ENCODE results near the gene CEP85. TPM values are rescaled to one million over a fixed set of nuclear protein-coding genes. Genes with fewer than 3 reads are reported as not detected.

CEP85 gene, protein sequence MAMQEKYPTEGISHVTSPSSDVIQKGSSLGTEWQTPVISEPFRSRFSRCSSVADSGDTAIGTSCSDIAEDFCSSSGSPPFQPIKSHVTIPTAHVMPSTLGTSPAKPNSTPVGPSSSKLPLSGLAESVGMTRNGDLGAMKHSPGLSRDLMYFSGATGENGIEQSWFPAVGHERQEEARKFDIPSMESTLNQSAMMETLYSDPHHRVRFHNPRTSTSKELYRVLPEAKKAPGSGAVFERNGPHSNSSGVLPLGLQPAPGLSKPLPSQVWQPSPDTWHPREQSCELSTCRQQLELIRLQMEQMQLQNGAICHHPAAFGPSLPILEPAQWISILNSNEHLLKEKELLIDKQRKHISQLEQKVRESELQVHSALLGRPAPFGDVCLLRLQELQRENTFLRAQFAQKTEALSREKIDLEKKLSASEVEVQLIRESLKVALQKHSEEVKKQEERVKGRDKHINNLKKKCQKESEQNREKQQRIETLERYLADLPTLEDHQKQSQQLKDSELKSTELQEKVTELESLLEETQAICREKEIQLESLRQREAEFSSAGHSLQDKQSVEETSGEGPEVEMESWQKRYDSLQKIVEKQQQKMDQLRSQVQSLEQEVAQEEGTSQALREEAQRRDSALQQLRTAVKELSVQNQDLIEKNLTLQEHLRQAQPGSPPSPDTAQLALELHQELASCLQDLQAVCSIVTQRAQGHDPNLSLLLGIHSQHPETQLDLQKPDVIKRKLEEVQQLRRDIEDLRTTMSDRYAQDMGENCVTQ
- 16.7 and 19.1 TPM in 2 replicates for total RNA-seq (2014; rRNA removed; shearing (Covaris generic))

DNA sequence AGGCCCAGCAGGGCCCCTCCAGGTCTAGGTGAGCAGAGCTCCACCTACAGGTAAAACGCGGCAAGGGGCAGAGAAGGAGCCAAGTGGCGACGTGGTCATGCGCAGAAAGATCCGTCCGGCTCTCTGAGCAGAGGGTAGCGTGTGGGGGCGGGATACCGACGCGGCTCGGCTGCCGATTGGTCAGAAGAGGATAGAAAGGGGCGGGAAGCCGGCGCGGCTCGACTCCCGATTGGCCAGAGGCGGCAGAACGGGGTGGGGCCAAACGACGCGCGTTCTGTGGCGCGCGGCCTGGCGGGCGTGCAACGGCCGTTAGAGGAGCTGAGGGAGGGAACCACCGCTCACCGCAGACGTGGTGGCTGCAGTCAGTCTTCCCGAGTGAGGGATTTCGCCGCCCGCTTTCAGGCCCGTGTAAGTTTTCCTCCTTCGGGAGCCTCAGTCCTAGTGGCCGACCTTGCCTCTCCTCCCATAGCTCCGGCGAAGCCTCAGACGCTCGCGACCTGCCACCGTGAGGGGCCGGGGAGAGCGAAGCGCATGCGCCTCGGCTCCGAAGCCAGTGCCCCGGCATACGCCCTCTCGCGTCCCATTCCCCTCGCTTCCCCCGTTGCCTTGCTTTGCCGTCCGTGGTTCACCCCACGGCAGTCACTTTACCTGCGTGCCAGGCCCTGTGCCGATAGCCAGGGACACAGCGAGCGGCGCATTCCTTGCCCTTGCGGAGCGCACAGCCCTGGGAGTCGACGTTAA is at the start of gene CEP85:
CEP85 (plus strand) TSS at position 298 of the 741 bp plus-strand sequence. CDS start 5,584 bp downstream, outside the sequence.
- in situ Hi-C loops (cut with HindIII; ENCODE audit: low sequenced_read_pairs) = no loop called here
- DNase-seq (ENCODE audit: low spot score) = peak; percentile 99

DNA sequence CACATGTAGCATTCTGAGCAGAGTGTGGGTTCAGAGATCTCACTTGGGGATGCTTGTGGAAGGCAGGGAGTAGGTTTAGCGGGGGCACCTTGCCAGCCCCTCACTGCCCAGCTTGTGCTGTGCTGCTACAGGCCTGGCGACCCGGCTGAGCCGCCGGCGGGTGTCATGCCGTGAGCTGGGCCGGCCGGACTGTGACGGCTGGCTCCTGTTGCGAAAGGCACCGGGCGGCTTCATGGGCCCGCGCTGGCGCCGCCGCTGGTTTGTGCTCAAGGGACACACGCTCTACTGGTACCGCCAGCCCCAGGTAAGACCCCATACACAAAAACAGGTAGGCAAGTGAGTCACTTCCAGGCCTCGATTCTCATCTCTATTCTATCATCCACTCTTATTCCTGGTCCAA is 49.1 kb upstream of the CEP85 start:
- in situ Hi-C loops (cut with HindIII; ENCODE audit: low sequenced_read_pairs) = no loop called here
- no peak for DNase-seq (ENCODE audit: low spot score)

DNA sequence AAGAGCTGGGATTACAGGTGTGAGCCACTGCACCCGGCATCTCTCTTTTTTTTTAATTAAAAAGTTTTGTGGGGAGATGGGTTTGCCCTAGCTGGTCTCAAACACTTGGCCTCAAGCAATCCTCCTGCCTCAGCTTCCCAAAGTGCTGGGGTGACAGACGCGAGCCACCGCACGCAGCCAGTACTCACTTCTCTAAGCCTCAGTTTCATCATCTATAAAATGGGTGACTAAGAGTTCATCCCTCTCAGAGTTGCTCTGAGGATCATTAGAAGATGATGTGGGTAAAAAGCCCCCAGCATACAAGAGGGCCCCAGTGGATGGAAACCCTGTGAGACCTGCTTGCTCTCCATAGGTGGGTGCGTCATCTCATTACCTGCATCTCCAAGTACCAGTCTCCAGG is 46.1 kb upstream of the CEP85 start:
- DNase-seq (ENCODE audit: low spot score) = no peak
- in situ Hi-C loops (cut with HindIII; ENCODE audit: low sequenced_read_pairs) = no loop called here

DNA sequence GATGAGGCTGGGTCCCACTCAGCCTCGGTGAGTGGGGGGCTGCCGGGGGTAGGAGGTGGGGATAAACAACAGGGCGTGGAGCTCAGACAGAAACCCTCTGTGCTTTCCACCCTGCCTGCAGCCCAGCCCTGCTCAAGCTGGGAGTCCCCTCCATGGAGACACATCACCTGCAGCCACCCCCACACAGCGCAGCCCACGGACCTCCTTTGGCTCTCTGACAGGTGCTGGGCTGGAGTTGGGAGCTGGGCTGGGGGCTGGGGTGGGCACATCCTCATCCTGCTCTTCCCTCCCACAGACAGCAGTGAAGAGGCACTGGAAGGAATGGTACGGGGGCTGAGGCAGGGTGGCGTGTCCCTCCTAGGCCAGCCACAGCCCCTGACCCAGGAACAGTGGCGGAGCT is 45.5 kb upstream of the CEP85 start:
- in situ Hi-C loops (cut with HindIII; ENCODE audit: low sequenced_read_pairs) = no loop called here
- no peak for DNase-seq (ENCODE audit: low spot score)

DNA sequence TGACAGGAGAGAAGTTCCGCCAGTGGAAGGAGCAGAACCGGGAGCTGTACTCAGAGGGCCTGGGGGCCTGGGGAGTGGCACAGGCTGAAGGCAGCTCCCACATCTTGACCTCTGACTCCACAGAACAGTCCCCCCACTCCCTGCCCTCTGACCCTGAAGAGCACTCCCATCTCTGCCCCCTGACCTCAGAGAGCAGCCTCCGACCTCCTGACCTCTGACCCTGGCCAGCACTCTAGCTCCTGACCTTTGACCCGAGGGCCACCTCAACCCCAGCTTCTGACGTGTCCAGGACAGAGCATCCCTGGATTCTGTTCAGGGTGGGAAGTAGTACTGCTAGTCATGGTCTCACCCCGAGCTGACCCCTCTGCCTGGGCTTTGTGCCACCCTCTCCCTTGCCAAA is 44.7 kb upstream of the CEP85 start:
- DNase-seq (ENCODE audit: low spot score) = no peak
- in situ Hi-C loops (cut with HindIII; ENCODE audit: low sequenced_read_pairs) = no loop called here

DNA sequence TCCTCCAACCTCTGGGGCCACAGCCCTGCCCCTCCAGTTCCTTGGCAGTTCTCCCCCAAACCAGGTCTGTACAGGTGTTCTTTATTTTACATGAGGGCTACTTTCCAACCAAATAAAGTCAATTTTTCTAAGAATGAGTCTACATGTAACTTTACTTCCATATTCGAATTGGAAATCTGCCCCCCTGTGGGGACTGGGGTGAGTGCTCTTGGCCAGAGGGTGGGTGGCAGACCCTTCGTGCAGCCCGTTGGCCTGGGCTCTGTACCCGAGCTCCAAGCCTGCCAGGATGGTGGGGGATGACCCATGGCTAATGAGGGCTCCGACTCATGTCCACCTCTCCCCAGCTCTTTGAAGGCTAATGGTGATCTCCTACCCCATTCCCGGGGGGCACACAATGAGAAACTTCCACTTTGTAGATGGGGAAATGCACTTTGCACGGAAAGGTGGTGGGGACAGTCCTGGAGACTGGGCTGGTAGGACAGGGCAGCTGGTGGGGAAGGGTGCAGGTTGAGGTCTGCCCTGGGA is 44.2 kb upstream of the CEP85 start:
- DNase-seq (ENCODE audit: low spot score) = no peak
- in situ Hi-C loops (cut with HindIII; ENCODE audit: low sequenced_read_pairs) = no loop called here

DNA sequence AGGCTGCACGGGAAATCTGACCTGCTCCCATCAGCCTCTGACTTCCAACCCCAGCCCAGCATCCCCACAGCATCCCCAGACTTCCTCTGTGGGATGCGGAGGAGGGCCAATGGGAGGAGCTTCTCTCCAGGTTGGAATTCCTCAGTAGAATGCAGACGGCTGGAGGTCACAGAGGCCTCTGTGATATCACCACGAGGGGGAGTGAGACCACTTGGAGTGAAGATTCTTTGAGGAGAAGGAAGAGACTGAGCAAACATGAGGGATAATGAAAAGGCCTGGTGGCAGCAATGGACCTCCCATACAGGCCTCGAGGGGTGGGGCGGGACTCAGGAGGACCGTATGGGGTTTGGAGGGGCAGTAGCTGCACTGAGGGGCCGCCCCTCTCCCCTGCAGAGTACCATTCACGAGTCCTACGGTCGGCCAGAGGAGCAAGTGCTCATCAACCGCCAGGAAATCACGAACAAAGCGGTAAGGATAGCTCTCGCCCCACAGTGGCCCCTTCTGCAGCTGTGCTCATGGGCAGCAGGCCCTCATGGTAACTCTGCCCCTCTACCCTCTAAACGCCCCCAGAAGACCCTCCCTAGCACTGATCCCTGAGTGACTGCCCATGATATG is 43.5 kb upstream of the CEP85 start, which contains the start of gene CATSPER4:
CATSPER4 (plus strand) TSS at position 230 of the 615 bp plus-strand sequence; CDS start at position 256, 26 bp downstream.
- in situ Hi-C loops (cut with HindIII; ENCODE audit: low sequenced_read_pairs) = no loop called here

DNA sequence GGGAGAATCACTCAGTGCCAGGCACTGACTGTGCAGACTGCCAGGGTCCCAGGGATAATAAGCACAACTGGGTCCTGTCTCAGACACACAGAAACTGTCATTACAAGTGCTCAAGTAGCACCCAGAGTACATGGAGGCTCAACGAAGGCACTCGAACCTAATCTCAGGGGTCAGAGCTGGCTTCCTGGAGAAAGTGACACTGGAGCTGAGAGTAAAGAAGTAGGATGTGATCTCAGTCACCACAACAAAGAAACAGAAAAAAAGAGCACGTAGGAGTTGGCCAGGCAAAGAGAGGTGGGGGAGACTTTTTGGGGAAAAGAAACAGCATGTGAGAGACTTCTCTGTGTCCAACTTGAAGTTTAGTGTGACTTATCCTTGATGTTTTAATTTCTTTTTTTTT is 42.3 kb upstream of the CEP85 start:
- DNase-seq (ENCODE audit: low spot score) = no peak
- in situ Hi-C loops (cut with HindIII; ENCODE audit: low sequenced_read_pairs) = no loop called here

More for the DNA sequence above, 43.5 kb upstream of the CEP85 start, which contains the start of gene CATSPER4:
- peak; percentile 29 for DNase-seq (ENCODE audit: low spot score)

DNA sequence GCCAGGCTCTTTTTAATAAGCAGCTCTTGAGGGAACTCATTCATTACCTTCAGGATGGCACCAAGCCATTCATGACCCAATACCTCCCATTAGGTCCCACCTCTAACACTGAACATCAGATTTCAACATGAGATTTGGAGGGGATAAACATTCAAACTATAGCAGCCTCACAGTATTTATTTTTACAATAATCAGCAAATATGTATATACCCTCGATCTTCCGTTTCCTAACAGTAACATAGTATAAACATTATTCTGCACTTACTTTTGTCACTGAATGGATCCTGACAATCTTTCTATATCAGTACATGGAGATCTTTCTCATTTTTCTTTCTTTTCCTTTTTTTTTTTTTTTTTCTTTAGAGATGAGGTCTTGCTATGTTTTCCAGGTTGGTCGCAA is 38.2 kb upstream of the CEP85 start:
- in situ Hi-C loops (cut with HindIII; ENCODE audit: low sequenced_read_pairs) = no loop called here
- DNase-seq (ENCODE audit: low spot score) = no peak

DNA sequence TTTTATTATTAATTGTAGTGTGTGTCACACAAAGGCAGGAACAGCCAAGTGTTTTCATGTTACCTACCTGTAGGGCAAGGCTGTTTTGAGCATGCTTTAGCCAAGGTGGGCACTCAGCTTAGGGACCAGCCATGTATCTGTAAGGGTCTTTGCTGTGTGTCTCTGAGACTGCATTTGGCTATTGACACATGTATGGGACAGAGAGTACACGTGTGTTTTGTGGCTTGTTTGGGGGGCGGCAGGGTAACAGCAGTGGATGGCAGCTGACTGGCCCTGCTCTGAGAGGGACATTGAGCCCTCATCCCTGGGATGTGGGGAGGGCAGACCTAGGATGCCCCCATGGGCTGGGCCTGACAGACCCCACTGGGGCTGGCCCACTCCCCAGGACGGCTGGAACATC is 36.7 kb upstream of the CEP85 start:
- in situ Hi-C loops (cut with HindIII; ENCODE audit: low sequenced_read_pairs) = no loop called here

DNA sequence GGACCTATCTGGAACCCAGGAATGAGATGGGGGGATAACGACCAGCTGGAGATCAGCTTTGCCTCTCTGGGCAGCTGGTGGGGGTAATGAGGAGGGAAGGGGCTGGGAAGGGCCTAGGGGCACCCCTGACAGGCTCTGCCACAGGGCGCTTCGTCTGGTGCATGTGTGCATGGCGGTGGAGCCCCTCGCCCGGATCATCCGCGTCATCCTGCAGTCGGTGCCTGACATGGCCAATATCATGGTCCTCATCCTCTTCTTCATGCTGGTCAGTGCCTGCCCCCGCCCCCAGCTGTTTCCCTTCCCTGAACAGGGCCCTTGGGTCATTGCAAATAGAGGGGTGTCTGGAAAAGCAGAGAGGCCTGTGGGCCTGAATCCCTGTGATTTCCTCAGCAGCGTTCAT is 36.2 kb upstream of the CEP85 start:
- DNase-seq (ENCODE audit: low spot score) = no peak
- in situ Hi-C loops (cut with HindIII; ENCODE audit: low sequenced_read_pairs) = no loop called here

More for the DNA sequence above, 36.7 kb upstream of the CEP85 start:
- DNase-seq (ENCODE audit: low spot score) = no peak

DNA sequence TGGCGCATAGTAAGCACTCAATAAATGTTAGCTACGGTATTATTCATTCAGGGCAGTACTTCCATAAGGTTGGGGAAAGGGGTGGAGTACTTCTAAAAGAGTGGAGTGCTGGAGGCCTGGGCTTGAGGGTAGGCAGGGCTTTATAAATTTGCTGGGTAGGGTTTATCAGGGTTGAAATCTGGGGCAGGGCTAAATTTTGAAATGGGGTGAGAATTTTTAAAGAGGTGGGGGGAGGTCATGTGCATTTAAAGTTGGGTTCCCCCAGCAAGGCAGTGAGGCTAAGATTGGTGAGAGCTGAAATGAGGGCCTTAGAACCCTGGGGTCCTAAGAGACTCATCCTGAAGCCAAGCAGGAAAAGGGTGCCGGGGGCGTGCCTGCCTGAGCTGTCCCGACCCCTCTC is 33.6 kb upstream of the CEP85 start:
- in situ Hi-C loops (cut with HindIII; ENCODE audit: low sequenced_read_pairs) = no loop called here
- DNase-seq (ENCODE audit: low spot score) = no peak

DNA sequence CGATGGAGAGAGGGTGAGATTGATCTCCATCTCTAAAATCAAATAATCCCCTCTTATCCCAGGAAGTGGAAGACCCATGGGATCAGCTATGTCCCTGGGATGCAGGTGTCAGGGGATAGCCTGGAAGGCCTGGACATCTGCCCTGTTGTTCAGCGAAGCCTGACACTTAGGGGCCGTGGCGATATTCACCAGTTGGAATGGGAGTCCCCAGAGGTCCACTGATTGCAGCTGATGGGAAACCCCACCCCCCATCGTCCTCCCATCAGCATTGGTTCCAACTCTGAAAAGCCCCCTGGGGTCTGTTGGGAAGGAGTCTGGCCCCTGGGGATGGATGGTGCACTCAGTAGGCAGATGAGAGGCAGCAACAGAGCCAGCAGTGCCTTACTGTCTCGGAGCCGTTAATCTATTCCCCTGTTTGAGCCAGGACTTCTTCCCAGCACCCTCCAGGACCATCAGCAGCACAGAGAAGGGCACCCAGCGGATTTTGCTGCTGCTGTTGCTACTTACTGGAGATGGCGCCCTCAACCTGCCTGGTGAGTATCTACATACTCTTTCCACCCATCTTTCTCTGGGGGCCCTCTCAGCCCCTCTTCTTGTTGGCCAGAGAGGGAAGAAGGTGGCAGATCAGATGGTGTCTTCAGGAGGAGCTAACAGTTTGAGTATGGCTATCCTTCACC is 30.2 kb upstream of the CEP85 start:
- DNase-seq (ENCODE audit: low spot score) = no peak
- in situ Hi-C loops (cut with HindIII; ENCODE audit: low sequenced_read_pairs) = no loop called here

DNA sequence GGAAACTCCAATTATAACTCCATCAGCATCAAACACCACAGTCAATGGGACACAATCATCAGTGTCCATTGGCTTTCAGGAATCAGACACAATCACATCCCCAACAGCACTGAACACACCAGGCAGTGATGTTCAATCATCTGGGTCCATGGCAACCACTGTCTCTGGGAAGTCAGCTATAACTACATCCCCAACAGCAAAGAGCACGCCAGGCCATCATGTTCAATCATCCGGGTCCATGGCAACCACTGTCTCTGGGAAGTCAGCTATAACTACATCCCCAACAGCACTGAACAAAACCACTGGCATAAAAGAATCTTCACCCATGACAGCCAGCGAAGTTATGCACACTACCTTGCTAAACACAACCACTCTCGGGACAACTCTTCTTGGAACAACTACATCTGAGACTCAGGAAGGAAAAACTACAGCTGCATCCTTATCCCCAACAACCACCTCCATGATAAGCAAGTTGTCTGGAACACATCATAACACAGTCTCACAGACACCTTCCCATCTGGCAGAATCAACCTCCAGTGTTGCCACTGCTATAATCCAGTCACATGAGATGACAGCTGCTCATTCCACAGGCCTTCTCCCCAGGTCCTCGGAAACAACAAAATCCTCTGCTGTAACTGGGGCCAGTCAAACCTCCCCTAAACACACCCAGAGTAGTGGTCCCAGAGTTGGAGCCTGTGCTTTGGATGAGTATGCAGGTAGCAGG is 23.7 kb upstream of the CEP85 start:
- in situ Hi-C loops (cut with HindIII; ENCODE audit: low sequenced_read_pairs) = no loop called here
- no peak for DNase-seq (ENCODE audit: low spot score)

DNA sequence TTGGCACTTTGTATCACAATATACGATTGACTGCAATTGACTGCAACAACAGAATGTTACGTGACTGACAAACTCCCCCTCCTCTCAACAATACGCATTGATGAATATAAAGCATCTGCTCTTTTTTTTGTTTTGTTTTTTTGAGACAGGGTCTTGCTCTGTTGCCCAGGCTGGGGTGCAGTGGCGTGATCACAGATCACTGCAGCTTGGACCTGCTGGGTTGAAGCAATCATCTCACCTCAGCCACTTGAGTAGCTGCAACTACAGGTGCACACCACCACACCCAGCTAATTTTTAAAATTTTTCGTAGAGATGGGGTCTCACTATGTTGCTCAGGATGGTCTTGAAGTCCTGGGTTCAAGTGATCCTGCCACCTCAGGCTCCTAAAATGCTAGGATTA is 21.3 kb upstream of the CEP85 start:
- no peak for DNase-seq (ENCODE audit: low spot score)
- in situ Hi-C loops (cut with HindIII; ENCODE audit: low sequenced_read_pairs) = no loop called here

DNA sequence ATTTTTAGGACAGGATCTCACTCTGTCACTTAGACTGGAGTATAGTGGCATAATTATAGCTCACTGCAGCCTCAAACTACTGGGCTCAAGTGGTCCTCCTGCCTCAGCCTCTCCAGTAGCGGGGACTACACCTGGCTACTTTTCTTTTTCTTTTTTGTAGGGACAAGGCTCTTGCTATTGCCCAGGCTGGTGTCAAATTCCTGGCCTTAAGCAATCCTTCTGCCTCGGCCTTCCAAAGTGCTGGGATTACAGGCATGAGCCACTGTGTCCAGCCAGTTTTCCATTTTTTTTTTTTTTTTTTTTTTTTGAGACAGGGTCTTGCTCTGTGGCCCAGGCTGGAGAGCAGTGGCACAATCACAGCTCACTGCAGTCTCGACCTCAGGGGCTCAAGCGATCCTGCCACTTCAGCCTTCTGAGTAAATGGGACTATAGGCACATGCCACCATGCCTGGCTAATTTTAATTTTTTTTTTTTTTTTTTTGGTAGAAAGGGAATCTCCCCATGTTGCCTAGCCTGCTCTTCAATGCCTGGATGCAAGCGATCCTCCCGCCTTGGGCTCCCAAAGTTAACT is 20.6 kb upstream of the CEP85 start:
- in situ Hi-C loops (cut with HindIII; ENCODE audit: low sequenced_read_pairs) = no loop called here
- DNase-seq (ENCODE audit: low spot score) = no peak

DNA sequence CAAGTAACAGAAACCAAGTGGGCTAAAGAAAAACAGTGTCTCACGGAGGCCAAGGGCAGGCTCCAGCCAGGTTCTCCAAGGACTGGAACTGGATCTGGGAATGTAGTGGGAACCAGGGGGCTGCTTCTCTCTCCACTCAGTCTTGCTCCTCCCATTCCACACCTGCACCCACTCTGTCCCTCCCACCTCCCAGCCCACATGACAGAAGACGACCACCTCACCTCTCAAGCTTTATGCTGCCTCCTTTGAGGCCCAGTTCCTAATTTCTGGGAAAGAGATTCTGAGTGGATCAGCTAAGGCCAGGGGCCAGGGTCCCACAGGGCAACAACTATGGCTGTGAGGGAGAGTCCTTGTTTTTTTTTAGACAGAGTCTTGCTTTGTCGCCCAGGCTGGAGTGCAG is 18.8 kb upstream of the CEP85 start:
- no peak for DNase-seq (ENCODE audit: low spot score)
- in situ Hi-C loops (cut with HindIII; ENCODE audit: low sequenced_read_pairs) = no loop called here
